Ovary (tissue), 3 donors: ENCODE measurements around the gene CTSO.
"Not testable (repeated sequence)": the region's sequence is repeated elsewhere in the genome, so short reads cannot be mapped to it uniquely, and the experiment has no call there.

Experiments
- EP300 ChIP-seq: sonication (generic); formaldehyde crosslinking; IDR thresholded peaks from one replicate; pipeline ENCODE4 v1.6.1; 2017; ENCODE audit warnings: antibody characterized with exemption
- POLR2A ChIP-seq: fragments of 450-650 bp; IDR thresholded peaks from one replicate; pipeline ENCODE4 v1.6.1; 2017; ENCODE audit warnings: antibody characterized with exemption, mild to moderate bottlenecking, moderate library complexity
- TF ChIP-seq, protein P1 (sequence below), 3 donors: fragments of 450-650 bp in 2 of 3; fragments of 200-600 bp in 1 of 3; IDR thresholded peaks; one replicate each; pipeline versions ENCODE4 v1.5.1 to v1.8.0; 2016 to 2022; ENCODE audit warnings: antibody characterized with exemption in 3 of 3, mild to moderate bottlenecking in 1 of 3
- donor health status: DM: no; HTN: no; CAD: no.

GRCh38 chr4:155934634-155935033 lies 19.0 kb downstream of the CTSO start:
- TF ChIP-seq POLR2A, EP300: not testable (repeated sequence)
- TF ChIP-seq, protein P1, sequence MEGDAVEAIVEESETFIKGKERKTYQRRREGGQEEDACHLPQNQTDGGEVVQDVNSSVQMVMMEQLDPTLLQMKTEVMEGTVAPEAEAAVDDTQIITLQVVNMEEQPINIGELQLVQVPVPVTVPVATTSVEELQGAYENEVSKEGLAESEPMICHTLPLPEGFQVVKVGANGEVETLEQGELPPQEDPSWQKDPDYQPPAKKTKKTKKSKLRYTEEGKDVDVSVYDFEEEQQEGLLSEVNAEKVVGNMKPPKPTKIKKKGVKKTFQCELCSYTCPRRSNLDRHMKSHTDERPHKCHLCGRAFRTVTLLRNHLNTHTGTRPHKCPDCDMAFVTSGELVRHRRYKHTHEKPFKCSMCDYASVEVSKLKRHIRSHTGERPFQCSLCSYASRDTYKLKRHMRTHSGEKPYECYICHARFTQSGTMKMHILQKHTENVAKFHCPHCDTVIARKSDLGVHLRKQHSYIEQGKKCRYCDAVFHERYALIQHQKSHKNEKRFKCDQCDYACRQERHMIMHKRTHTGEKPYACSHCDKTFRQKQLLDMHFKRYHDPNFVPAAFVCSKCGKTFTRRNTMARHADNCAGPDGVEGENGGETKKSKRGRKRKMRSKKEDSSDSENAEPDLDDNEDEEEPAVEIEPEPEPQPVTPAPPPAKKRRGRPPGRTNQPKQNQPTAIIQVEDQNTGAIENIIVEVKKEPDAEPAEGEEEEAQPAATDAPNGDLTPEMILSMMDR (IDR thresholded peaks at IDR 0.05): not testable (repeated sequence)
